Measurements from ENCODE around the gene NSMCE1. TPM values are rescaled to one million over a fixed set of nuclear protein-coding genes. Genes with fewer than 3 reads are reported as not detected.
"Not testable (repeated sequence)": the region's sequence is repeated elsewhere in the genome, so short reads cannot be mapped to it uniquely, and the experiment has no call there.

Gene NSMCE1
- total and polyA plus RNA-seq, 8 donors, result 27.6 to 37.9 (median 31.7) TPM

DNA sequence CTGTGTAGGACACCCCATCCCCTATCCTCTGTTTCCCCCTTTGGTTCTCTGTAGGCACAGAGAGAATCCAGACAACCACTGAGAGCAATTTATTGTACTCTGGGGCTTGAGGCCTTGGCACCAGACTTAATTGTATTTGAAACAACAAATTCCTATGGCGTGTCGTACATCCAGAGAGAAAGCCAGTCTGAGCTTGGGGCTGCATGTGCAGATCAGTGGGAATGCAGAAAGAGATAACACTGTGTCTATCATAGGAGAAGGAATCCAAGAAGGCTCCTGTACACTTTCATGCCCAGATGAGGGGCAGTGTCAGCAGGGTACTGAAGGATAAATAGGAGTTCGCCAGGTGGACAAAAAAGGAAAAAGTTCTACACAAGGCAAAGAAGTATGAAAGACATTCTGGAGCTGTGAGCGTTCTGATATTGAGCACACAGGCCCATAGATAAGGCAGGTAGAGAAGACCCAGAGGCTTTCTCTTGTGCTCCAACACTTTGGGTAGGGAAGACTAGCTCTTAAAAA is 23.2 kb upstream of the NSMCE1 start:
- Histone ChIP-seq H3K4me1 (no peaks in the 10 kb centered on the region), H3K27me3 (no peaks in the 10 kb centered on the region), H3K27ac (no peak overlapping the region), H3K36me3 (no peaks in the 10 kb centered on the region), H3K4me3 (no peak overlapping the region), H3K9me3 (no peaks in the 10 kb centered on the region)
- WGBS, 2 donors, result 83 to 89% methylated on average over 4 of the region's 4 CpGs
- DNase-seq (no peak), ATAC-seq (no peak), FAIRE-seq (no peak)
- intact Hi-C loops (cut with DNase I), result no loop called here
- TF ChIP-seq, protein P1, sequence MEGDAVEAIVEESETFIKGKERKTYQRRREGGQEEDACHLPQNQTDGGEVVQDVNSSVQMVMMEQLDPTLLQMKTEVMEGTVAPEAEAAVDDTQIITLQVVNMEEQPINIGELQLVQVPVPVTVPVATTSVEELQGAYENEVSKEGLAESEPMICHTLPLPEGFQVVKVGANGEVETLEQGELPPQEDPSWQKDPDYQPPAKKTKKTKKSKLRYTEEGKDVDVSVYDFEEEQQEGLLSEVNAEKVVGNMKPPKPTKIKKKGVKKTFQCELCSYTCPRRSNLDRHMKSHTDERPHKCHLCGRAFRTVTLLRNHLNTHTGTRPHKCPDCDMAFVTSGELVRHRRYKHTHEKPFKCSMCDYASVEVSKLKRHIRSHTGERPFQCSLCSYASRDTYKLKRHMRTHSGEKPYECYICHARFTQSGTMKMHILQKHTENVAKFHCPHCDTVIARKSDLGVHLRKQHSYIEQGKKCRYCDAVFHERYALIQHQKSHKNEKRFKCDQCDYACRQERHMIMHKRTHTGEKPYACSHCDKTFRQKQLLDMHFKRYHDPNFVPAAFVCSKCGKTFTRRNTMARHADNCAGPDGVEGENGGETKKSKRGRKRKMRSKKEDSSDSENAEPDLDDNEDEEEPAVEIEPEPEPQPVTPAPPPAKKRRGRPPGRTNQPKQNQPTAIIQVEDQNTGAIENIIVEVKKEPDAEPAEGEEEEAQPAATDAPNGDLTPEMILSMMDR (IDR thresholded peaks at IDR 0.05), result no peak

GRCh38 chr16:27291106-27291505 is 22.5 kb upstream of the NSMCE1 start:
- H3K27ac ChIP-seq, result no peak overlapping the region
- 59 to 71% methylated on average over 5 of the region's 5 CpGs for WGBS, 2 donors
- no peaks in the 10 kb centered on the region for H3K27me3 ChIP-seq
- no peaks in the 10 kb centered on the region for H3K36me3 ChIP-seq
- H3K9me3 ChIP-seq, result no peaks in the 10 kb centered on the region
- no peak for FAIRE-seq
- intact Hi-C loops (cut with DNase I), result no loop called here
- no peaks in the 10 kb centered on the region for H3K4me1 ChIP-seq
- no peak for ATAC-seq
- H3K4me3 ChIP-seq, result no peak overlapping the region
- no peak for DNase-seq
- TF ChIP-seq, protein P1 (IDR thresholded peaks at IDR 0.05), result no peak

DNA sequence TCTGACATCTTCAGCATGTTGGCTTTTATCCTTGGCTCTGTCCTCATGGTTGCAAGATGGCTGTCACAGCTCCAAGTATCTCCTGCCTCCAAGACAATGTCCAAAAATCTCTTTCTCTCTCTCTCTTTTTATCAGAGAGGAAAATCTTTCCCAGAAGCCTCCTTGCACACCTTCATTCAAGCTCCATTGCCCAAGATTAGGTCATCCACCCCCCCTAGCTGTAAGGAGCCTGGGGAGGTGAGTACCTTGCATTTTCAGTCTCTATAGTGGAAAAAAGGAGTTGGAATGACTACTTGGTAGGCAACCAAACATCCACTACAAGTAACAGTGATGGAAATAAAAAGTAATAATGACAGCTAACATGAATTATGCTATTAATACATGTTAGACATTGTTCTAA is 22.0 kb upstream of the NSMCE1 start:
- no peaks in the 10 kb centered on the region for H3K27me3 ChIP-seq
- H3K36me3 ChIP-seq, result no peaks in the 10 kb centered on the region
- DNase-seq (no peak), ATAC-seq (no peak), FAIRE-seq (no peak)
- no peak overlapping the region for H3K27ac ChIP-seq
- TF ChIP-seq, protein P1 (IDR thresholded peaks at IDR 0.05), result no peak
- no peaks in the 10 kb centered on the region for H3K4me1 ChIP-seq
- H3K4me3 ChIP-seq, result no peak overlapping the region
- no peaks in the 10 kb centered on the region for H3K9me3 ChIP-seq
- intact Hi-C loops (cut with DNase I), result no loop called here

DNA sequence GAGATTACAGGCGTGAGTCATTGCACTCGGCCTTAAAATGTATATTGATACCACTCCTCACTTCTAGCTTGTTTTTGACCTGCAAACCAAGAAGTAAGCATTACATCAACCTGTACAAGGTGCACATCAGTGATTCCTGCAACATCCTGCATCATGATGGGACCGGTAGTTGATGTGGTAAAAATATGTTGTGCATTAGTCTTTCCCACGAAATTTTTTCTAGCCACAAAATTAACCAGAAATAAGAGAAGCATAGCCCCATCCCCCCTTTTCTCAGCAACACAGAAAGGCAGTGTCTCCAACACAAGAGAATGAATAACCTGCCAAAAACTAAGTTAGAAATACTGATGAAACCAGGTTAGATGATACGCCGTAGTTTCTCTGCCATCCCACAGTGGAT is 21.1 kb upstream of the NSMCE1 start:
- H3K27ac ChIP-seq, result no peak overlapping the region
- TF ChIP-seq, protein P1 (IDR thresholded peaks at IDR 0.05), result no peak
- H3K9me3 ChIP-seq, result no peaks in the 10 kb centered on the region
- H3K4me3 ChIP-seq, result no peak overlapping the region
- no peaks in the 10 kb centered on the region for H3K27me3 ChIP-seq
- DNase-seq (no peak), FAIRE-seq (no peak), ATAC-seq (no peak)
- H3K4me1 ChIP-seq, result no peaks in the 10 kb centered on the region
- intact Hi-C loops (cut with DNase I), result no loop called here
- WGBS, 2 donors, result 63 to 67% methylated on average over 6 of the region's 6 CpGs
- H3K36me3 ChIP-seq, result no peaks in the 10 kb centered on the region

DNA sequence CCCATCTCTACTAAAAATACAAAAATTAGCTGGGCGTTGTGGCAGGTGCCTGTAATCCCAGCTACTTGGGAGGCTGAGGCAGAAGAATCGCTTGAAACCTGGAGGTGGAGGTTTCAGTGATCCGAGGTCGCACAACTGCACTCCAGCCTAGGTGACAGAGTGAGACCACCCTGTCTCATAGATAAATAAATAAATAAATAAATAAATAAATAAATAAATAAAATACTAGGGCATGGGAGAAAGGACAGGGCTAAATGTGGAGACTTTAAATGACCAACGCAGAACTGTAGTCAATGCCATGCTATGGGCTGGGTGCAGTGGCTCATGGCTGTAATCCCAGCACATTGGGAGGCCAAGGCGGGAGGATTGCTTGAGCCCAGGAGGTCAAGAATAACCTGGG is 19.7 kb upstream of the NSMCE1 start:
- FAIRE-seq; intact Hi-C loops (cut with DNase I); H3K27ac ChIP-seq: not testable (repeated sequence)

More for the DNA sequence above, 19.7 kb upstream of the NSMCE1 start:
- H3K9me3 ChIP-seq, H3K4me3 ChIP-seq, H3K36me3 ChIP-seq, H3K27me3 ChIP-seq, ATAC-seq, H3K4me1 ChIP-seq, DNase-seq: not testable (repeated sequence)
- WGBS, 2 donors, result 83 to 91% methylated on average over 6 of the region's 6 CpGs

Data from pancreas (tissue), 10 donors.